ENCODE results near the gene GLCE. TPM values are rescaled to one million over a fixed set of nuclear protein-coding genes. Genes with fewer than 3 reads are reported as not detected.
A peak's percentile ranks its signal among the peaks of the same experiment; 100 is the strongest.

Gene GLCE
- total RNA-seq, 1 experiment from 2014 or later, result 11.5 TPM

DNA sequence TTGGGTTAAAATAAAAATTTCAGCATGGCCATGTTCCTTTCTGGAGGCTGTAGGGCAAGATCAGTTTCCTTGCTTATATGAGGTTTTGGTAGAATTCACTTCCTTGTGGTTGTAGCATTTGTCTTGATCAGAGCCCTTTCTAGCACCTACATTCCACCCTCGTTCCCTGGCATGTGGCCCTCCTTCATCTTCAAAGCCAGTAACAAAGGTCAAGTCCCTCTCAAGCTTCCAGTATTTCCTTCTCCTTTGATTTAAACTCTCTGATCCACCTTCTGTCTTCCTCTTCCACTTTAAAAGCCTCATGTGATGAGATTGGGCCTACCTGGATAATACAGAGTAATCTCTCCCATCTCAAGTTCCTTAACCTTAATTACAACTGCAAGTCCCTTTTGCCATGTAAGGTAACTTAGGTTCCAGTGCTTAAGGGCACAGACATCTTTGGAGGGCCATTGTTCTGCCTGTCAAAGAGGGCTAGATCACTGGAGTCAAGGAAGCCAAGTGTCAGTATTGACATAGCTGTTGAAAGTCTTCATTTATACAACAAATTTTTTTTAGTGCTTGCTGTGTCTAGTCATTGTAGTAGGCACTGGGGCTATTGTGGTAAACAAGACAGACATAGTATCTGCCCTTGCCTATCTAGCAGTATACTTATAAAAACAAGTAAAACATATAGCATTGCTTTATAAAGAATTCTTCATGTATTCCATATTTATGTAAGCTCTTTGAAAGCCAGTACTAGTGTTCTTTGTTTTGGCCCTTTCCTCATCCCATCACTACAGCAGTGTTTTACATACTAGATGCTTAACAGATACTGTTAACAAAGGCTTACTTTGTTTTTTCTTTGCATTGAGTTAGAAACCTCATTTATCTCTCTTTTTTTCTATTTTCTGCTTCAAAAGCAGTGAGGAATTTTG lies 40.7 kb downstream of the GLCE start:
- DNase-seq (ENCODE audit: low spot score), result peak; percentile 70

GRCh38 chr15:69206079-69206478 lies 45.6 kb downstream of the GLCE start:
- DNase-seq (ENCODE audit: low spot score), result no peak

DNA sequence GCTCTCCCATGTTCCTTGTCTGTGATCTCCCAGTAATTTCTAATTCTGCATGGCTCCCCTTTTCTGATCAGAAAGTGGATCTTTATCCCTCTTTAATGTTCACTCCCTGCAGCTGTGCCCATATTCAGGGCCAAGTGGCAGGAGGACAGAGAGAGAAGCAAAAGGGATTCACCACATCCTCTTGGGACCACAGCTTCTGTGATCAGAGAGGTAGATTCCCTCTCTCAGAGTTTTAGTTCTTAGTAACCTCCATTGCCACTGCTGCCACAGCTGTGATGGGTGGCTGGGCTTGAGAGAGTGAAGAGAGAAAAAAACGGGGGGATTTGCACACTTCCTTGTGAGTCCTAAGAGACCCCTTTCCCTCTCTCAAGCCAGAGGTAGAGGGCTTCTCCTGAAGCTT lies 49.2 kb downstream of the GLCE start:
- no peak for DNase-seq (ENCODE audit: low spot score)

DNA sequence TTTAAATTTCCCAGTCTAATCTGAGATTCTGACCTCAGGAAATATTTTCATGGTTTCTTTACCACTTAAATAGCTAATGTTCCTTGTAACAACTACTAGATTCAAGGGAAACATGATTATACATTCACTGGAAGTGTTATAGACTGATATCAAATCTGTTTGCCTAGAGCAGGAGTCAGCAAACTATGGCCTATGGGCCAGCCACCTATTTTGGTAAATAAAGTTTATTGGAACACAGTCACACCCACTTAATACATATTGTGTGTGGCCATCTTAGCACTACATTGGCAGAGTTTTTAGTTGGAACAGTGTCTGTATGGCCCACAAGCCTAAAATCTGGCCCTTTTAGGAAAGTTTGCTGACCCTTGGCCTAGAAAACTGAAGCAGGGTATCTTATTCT lies 50.1 kb downstream of the GLCE start:
- no peak for DNase-seq (ENCODE audit: low spot score)

- no peak for DNase-seq (ENCODE audit: low spot score)
Measured at GRCh38 chr15:69213786-69214185, 53.4 kb downstream of the GLCE start.

DNA sequence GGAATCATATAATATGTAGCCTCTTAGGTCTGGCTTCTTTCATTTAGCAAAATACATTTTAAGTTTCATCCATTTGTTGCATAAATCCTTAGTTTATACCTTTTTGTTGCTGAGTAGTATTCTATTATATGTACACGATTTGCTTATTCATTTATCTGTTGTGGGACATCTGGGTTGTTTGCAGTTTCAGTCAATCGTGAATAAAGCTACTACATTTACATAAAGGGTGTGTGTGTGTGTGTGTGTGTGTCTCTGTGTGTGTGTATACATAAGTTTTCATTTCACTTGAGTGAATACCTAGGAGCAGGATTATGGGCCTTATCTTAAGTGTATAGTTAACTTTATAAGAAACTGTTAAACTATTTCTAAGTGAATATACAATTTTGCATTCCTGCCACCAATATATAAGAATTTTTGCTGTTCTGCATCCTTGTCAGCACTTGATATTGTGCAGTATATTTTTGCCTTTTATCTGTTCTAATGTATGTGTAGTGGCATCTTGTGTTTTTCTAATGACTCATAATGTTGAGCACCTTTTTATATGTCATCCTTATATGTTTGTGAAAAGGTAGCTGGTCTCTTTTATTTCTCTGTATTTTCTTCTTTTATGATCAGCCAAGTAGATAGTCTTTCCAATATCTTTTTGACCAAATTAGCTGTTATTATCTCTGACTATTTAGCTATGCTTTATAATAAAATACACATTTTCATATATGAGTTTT lies 55.0 kb downstream of the GLCE start:
- no peak for DNase-seq (ENCODE audit: low spot score)

- DNase-seq (ENCODE audit: low spot score), result no peak
Measured at GRCh38 chr15:69217381-69217780, 56.9 kb downstream of the GLCE start.

- DNase-seq (ENCODE audit: low spot score), result no peak
Measured at GRCh38 chr15:69219690-69220089, 59.3 kb downstream of the GLCE start.

DNA sequence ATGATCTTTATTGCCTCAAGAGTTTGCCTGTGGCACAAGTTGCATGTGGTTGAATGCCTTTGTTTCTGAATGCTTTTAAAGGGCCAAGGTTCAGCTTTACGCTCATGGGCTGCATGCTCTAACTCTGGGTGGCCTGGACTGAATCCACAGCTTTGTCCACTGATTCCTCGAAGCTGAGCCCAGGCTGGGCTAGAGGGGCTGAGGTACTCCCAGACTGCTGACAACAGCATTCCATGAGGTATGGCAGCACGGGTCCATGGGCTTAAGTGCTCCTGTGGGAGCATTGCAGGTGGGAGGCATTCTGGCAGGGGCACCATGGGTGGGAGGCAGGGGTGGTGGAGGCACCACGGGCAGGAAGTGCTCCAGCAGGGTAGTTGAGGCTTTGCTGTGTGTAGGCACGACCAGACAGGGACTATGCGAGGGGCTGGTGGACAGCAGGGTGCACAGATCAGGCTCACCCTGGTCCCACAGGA lies 61.6 kb downstream of the GLCE start:
- DNase-seq (ENCODE audit: low spot score), result no peak

DNA sequence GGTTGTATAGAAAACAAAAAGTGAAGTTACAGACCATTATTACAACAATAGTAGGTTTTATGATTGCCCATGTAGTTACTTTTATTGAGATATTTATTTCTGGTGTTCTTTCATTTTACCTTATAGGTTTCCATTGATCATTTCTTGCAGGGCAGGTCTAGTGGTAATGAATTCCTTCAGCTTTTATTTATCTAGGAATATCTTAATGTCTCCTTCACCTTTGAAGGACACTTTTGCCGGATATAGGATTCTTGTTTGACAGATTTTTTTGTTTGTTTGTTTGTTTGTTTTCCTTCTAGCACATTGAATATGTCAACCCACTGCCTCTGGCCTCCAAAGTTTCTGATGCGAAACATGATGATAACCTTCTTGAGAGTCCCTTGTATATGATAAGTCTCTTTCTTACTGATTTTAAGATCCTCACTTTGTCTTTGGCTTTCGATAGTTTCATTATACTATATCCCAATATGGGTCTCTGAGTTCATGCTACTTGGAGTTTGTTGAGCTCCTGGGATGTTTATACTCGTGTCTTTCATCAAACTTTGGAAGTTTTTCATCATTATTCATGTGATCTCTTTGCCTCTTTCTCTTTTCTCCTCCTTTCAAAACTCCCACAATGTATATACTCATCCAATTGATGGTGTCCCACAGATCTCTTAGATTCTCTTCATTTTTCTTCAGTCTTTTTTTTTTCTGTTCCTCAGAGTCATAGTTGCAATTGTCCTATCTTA lies 62.8 kb downstream of the GLCE start:
- DNase-seq (ENCODE audit: low spot score), result no peak

DNA sequence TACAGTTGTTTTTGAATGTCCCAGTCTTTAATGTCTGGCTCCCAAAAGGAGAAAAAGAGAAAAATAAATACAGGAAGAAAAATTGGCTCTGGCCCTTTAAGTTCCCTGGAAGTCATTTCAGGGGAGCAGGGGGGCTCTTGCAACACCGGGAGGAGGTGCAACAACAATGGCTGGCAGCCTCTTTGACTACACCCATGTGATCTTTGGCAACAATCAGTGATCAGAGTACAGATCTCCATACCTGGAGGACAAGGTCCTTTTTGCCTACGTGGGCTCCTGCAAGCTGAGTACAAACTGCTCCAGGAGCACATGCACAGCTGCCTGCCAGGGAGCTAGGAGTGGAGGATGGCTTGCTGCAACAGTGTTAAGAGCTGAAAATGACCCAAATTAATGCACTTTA lies 63.9 kb downstream of the GLCE start:
- peak; percentile 79 for DNase-seq (ENCODE audit: low spot score)

- DNase-seq (ENCODE audit: low spot score), result peak; percentile 68
Measured at GRCh38 chr15:69225355-69226022, 65.1 kb downstream of the GLCE start.

- DNase-seq (ENCODE audit: low spot score), result no peak
Measured at GRCh38 chr15:69226023-69226355, 65.6 kb downstream of the GLCE start.

- DNase-seq (ENCODE audit: low spot score), result peak; percentile 10
Measured at GRCh38 chr15:69232144-69232543, 71.7 kb downstream of the GLCE start.

- no peak for DNase-seq (ENCODE audit: low spot score)
Measured at GRCh38 chr15:69232765-69233164, 72.3 kb downstream of the GLCE start.

GRCh38 chr15:69234676-69235075 lies 74.2 kb downstream of the GLCE start:
- DNase-seq (ENCODE audit: low spot score), result no peak

DNA sequence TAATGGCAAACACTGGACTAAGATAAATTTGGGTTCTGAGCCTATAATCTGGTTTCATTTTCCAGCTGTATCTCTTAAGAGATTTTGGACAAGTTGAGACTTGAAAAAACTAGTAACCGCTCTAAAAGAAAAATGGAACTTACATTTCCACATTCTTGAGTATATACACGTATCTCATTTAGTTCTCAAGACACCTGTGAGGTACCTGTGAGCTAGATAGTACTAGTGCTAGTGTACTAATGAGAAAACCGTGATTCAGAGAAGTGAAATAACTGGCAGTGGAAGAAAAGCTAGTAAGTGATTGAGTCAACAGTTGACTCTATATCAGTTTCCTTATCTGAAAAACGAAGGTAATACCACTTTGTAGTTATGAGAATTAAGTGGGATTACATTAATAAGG lies 76.1 kb downstream of the GLCE start:
- DNase-seq (ENCODE audit: low spot score), result no peak

- no peak for DNase-seq (ENCODE audit: low spot score)
Measured at GRCh38 chr15:69237718-69238117, 77.3 kb downstream of the GLCE start.

DNA sequence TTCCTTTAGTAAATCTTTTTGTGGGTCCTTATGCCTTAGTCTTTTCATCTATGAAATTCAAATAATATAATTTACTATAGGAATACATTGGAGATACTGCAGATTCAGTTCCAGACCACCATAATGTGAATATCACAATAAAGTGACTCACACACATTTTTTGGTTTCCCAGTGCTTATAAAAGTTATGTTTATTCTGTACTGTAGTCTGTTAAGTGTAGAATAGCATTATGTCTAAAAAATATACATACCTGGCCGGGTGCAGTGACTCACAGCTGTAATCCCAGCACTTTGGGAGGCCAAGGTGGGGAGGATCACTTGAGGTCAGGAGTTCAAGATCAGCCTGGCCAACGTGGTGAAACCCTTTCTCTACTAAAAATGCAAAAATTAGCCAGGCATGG lies 84.4 kb downstream of the GLCE start:
- DNase-seq (ENCODE audit: low spot score), result no peak

- peak; percentile 17 for DNase-seq (ENCODE audit: low spot score)
Measured at GRCh38 chr15:69253156-69253555, 92.7 kb downstream of the GLCE start.

GRCh38 chr15:69265347-69265955 lies 105.0 kb downstream of the GLCE start:
- peak; percentile 79 for DNase-seq (ENCODE audit: low spot score)
